ENCODE results near the gene ENOPH1. TPM values are rescaled to one million over a fixed set of nuclear protein-coding genes. Genes with fewer than 3 reads are reported as not detected.
A peak's percentile ranks its signal among the peaks of the same experiment; 100 is the strongest.
"Not testable (repeated sequence)": the region's sequence is repeated elsewhere in the genome, so short reads cannot be mapped to it uniquely, and the experiment has no call there.

The ENOPH1 gene
- total RNA-seq, 1 donor from 2014 or later, result 47.8 TPM

DNA sequence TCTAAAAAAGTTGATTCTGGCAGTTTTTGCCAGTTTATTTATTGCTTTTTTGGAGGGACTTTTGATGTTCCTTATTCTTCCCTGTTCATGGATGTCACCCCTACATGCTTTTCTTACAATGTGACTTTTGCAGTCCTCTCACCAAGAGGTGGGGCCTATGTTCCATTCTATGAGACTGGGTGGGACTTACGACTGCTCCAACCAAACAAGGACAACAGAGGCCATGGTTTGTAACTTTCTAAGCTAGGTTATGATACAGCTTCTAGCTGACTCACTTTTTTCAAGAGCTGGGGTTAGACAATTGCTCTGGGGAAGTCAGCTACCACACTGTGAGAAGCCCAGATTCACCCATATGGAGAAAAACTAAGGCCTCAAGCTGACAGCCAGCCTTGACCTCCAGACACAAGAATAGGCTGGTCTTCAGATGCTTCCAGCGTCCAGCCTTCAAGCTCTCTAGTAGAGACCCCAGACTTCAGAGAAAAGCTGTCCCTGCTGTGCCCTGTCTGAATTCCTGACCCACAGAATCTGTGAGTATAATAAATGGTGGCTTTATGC is 39.5 kb downstream of the ENOPH1 start:
- no peak for DNase-seq (ENCODE audit: low read depth, low spot score)

DNA sequence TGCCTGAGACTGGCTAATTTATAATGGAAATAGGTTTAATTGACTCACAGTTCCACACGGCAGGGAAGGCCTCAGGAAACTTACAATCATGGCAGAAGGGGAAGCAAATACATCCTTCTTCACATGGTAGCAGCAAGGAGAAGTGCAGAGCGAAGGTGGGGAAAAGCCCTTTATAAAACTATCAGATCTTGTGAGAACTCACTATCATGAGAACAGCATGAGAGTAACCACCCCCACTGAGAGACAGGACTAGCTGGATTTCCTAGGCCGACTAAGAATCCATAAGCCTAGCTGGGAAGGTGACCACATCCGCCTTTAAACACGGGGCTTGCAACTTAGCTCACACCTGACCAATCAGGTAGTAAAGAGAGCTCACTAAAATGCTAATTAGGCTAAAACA is 42.7 kb downstream of the ENOPH1 start:
- DNase-seq (ENCODE audit: low read depth, low spot score), result not testable (repeated sequence)

DNA sequence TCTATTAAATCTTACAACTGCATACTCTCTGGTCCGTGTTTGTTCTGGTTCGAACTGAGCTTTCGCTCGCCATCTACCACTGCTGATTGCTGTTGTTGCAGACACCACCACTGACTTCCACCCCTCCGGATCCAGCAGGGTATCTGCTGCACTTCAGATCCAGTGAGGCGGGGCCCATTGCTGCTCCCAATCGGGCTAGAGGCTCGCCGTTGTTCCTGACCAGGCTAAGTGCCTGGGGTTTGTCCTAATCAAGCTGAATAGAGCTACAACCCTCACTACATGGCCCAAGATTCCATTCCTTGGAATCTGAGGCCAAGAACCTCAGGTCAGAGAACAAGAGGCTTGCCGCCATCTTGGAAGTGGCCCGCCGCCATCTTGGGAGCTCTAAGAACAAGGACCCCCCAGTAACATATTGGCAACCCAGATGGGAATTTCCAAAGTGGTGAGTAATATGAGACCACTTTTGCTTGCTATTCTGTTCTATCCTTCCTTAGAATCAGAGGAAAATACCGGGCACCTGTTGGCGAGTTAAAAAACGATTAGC is 43.3 kb downstream of the ENOPH1 start:
- DNase-seq (ENCODE audit: low read depth, low spot score), result no peak

DNA sequence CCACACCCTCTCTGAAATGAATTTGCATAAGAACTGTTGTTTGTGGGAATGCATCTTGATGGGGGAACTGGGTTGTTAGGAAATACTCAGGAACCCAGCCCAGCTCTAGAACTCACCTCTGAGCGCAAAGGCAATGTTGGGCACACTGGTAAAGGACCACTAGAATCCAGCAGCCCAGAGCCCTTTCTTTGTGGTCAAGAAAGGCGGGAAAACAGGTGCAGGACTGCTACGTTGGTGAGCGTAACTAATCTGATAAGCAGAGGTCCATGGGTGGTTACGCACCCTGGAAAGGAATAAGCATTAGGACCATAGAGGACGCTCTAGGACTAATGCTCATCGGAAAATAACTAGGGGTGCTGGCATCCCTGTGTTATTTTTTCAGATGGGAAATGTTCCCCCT is 45.5 kb downstream of the ENOPH1 start:
- not testable (repeated sequence) for DNase-seq (ENCODE audit: low read depth, low spot score)

DNA sequence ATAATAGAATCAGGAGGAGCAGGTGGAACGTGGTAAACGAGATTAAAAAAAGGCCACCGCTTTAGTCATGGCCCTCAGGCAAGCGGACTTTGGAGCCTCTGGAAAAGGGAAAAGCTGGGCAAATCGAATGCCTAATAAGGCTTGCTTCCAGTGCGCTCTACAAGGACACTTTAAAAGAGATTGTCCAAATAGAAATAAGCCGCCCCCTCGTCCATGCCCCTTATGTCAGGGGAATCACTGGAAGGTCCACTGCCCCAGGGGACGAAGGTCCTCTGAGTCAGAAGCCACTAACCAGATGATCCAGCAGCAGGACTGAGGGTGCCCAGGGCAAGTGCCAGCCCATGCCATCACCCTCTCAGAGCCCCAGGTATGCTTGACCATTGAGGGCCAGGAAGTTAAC is 47.1 kb downstream of the ENOPH1 start:
- DNase-seq (ENCODE audit: low read depth, low spot score), result not testable (repeated sequence)

DNA sequence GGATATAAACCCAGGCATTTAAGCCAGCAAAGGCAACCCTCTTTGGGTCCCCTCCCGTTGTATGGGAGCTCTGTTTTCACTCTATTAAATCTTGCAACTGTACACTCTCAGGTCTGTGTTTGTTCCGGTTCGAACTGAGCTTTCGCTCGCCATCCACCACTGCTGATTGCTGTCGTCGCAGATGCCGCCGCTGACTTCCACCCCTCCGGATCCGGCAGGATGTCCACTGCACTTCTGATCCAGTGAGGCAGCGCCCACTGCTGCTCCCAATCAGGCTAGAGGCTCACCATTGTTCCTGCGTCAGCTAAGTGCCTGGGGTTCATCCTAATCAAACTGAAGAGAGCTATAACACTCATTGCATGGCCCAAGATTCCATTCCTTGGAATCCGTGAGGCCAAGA is 49.2 kb downstream of the ENOPH1 start:
- DNase-seq (ENCODE audit: low read depth, low spot score), result no peak

DNA sequence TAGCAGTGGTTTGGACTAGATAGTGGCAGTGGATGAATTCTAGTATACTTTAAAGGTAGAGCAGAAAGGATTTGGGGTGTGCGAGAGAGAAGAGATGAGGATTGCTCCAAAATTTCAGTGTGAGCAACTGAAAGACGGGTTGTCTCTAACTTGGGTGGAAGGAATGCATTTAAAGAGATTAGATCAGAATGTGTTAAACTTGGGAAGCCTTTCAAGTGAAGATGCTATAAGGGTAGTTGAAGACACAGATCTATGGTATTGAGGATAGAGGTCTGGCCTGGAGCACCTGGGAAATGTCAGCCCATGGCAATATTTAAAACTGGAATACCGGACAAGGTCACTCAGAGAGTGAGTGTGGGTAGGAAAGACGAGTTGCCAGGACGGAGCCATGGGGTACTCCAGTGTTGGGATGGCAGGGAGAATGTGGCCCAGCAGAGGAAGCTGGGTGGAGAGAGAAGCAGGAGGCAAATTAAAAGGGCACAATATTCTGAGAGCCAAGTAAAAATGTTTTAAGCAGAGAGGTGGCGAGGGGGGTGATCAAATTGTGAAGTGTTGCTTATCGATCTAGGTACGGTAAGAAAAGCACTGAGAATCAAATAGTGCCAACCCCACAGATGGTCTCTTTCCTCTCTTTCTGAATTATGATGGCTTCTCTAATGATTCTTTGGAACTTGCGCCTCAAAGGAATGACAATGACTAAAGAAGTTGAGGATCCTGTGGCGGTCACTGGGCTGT is 50.5 kb downstream of the ENOPH1 start:
- no peak for DNase-seq (ENCODE audit: low read depth, low spot score)

DNA sequence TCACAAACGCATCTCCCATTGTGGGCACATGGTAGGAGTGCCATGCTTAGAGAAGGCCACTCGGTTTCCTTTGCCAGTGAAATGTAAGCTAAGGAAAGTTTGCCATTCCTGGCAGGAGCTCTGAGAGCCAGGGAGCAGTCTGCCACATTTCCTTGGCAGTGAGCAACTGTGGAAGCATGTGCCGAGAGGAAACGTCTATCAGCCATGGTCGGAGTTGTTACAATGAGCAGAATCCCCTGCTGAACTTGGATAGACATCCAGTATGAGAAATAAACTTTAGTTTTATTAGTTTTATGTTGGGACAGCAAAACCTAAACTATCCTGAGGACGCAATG is 51.1 kb downstream of the ENOPH1 start:
- peak; percentile 4 for DNase-seq (ENCODE audit: low read depth, low spot score)

DNA sequence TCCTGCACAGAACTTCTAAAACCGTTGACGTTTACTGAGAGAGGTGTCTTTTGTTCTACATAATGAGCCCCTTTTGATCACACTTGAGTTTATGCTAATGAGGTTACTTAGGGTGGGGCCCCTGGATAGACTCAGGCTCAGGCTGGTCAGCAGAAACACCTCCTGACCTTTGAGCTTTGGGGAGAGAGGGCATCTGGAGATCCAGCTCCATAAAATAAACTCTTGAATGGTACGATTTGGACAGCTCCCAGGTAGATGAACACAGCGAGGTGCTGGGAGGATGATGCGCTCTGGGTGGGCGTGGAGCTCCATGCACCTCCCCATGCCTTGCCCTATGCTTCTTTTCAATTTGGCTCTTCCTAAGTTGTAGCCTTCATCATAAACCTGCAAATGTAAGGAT is 52.0 kb downstream of the ENOPH1 start:
- DNase-seq (ENCODE audit: low read depth, low spot score), result no peak

DNA sequence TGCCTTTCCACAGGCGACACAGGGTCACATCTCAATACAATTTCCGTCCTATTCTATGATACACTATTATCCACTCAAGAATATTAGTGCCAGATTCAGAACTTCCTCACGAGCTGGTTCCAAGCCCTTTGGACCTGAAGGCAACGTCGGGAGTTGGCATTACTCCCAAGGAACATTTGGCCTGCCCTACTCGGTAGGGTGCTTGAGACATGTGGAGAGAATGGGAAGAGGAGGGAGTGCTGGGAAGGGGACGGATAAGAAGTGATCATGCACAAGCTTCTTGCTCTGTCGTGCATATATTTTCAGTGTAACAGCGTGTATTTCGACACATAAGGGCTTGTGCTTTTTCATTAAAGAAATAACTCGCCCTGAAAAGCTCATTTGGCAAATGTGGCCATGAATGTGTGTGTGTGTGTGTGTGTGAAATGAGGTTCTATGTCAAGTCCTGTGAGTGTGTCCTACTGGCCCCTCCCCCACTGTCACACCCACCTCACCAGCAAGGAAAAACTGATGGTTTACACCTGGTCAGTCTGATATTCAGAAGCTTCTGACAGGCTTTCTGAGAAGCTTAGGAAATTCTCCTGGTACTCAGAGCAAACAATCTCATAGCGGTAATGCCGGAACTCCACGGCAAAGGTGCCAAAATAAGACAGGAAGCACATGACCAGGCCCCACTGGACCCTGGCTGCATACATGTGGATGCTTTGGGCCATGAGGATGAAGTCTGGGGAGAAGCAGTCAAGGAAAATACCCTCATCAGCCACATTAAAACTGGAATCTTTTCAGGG is 54.8 kb downstream of the ENOPH1 start:
- DNase-seq (ENCODE audit: low read depth, low spot score), result no peak

DNA sequence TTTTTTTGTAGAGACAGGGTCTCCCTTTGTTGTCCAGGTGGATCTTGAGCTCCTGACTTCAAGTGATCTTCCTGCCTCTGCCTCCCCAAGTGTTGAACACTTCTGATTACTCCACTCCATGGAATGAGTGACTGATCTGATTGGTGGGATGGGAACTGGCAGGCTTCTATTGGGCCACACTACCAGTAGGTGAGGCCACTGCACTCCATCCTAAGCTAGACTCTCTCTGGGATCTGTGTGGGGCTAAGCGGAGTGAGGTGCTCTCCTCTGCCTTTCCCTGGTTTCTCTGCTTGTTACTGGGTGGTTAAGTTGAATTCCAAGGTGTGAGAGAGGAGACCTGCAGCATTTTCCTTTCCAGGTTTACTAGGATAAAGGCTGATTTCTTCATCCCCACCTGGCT is 58.7 kb downstream of the ENOPH1 start:
- DNase-seq (ENCODE audit: low read depth, low spot score), result no peak

DNA sequence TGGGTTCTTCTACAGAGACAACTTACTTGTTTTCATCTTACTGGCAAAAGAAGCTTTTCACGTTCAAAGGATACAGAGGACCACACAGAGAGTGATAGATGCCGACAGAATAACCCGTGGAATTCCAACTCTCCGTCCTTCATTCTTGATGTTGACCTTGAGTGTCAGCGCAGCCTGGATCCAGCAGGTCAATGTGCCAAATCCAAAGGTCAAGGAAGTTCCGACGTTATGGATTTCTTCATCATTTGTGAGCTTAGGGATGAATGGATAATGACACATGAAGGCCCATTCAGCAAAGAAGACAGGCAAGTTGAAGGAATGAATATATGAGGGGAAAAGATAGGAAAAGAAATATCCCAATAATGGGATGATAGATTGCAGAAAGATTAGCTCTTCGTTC is 59.6 kb downstream of the ENOPH1 start:
- DNase-seq (ENCODE audit: low read depth, low spot score), result no peak

DNA sequence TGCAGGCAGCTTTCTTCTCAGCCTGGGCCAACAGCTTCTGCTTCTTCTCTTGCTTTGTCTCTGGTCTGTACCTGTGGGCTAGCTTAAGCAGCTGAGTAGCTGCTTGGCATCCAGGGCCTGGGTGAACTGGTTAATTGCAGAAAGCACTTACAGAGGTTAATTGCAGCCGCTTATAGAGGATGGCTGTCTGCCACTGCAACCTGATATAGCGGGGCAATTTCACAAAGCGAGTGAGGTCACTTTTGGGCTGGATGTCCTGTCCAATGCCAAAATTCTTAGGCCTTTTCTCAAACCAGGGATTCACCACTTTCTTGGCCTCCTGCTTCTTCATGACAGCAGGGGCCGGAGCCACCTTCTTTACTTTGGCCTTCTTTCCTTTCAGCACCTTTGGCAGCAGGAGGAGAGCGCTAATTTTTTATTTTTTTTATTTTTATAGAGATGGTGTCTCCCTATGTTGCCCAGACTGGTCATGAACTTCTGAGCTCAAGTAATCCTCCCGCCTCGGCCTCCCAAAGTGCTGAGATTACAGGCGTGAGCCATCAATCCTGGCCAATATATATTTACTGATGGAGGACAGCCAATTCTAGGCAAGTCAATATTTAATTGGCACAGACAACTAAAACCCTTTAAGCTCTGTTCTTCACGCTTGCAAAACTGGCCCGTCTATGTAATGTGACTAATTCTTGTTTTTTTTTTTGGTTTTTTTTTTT is 61.0 kb downstream of the ENOPH1 start:
- no peak for DNase-seq (ENCODE audit: low read depth, low spot score)

DNA sequence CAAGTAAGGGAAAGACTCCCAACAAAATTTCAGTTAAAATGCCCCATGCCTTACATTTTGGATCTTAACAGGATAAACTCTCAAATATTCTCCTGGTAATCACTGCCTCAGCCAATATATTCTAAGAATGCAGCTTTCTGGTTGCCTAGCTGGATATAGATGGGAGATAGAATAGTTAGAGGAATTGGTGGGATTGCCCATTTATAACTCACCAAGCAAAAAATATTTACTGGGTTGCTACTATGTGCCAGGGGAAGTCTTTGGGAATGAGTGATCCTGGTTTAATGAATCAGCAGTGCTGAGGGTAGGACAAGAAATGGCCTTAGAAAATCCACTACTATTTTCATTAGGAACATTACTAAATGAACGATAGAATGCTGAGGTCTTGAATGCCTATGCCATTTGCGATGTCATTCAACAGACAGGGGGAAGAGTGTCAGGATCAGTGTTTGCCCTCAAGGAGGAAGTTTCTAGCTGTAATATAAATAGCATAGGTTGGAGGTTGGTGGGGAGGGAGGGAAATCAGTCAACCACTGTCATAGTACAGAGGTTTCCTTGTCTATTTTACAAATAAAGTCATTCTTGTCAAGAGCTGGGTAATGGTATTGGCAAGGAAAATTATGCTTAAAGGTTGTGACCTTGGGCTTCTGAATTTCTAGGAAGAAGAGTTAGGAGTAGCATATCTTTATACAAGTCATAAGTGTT is 63.5 kb downstream of the ENOPH1 start:
- DNase-seq (ENCODE audit: low read depth, low spot score), result no peak

DNA sequence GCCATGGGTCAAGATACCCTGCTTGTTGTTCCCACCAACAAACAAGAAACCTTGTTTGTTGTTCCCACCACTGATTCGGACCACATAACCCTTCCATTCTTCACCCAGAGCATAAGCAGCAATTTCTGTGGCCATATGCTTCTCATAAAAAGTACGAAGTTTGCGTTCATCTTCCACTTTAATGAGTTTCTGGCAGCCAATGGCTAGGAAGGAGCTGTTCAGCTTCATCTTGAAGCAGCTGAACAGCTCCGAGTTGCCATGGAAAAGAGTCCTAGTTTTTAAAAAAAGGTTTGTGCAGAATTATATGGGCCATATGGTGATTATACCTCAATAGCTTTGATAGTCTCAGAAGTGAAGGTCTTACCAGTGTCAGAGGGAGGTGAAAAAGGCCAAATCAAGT is 65.3 kb downstream of the ENOPH1 start:
- DNase-seq (ENCODE audit: low read depth, low spot score), result no peak

DNA sequence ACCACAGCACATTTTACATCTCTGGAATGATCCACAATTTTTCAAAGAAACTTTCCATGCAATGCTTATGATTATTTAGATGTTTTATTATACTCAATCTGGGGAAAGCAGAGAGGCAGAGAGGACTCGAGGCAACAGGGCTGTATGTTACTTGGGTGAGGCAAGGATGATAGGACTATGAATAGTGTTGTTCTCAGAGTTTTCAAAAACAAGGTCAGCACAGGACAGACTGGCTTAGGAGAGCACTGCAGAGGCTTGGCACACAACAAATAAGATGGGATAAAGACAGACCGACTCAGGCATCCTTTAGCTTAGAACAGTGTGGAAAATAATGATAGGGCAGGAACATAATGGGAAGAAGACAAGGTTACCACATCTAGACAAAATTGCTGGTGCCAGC is 66.0 kb downstream of the ENOPH1 start:
- DNase-seq (ENCODE audit: low read depth, low spot score), result no peak

DNA sequence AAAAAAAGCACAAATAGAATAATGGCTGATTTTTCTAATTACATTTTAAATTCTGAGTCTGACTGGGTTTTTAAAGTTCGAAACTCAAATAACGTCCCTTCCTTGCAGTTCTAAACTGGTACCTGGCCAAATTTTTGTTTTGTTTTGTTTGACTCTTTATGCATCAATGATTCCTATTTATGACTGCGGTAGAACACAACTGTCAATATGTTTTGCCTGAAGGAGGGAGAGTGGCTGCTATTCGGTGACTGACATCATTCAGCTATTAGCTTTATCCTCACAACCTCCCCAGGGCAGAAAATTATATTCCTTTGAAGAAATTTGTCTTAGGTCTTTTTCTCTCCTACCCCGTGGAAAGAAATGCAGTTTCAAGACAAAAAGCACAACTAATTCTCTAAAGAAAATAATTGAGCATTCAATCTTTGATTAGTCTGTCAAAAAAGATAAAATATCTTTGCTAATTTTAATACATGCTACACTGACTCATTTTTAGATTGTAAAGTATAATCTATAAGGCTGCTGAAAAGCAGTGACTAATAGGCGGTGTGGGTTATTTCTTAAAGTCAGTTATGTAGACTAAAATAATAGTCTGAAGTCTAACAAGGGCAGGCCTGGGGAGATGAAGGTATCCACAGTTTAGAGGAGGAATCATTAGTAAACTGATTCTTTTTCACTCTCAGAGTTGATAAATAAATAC is 69.5 kb downstream of the ENOPH1 start:
- no peak for DNase-seq (ENCODE audit: low read depth, low spot score)

DNA sequence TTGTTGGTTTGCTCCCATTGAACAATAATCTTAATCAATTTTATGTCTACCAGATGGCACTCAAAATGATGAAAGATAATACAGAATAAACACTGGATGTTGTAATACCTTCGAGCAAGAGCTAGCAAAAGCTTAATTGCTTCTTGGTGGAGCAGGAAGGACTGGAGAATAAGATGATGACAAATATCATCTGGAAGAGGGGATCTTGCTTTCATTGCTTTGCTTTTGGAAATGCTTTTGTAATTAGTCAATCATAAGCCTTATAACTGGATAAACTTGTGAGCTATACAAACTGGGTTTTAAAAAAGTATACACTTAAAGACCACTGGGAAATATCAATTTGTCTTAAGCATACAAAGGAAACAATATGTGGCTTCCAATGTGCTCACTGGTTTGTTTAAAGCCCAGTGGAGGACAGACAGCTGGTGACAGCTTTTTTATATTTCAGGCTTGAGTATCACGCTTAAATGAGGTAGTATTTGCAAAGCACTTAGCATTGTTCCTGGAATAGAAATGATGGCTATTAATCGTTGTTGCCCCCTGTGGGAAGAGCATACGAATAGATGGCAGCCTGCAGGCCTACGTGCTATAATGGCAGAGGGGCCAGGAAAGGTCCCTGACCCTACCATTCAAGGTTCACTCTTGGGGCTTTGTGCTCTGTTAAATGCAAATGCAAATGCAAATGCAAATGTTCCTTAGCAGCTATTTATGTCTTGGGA is 70.2 kb downstream of the ENOPH1 start:
- DNase-seq (ENCODE audit: low read depth, low spot score), result no peak

DNA sequence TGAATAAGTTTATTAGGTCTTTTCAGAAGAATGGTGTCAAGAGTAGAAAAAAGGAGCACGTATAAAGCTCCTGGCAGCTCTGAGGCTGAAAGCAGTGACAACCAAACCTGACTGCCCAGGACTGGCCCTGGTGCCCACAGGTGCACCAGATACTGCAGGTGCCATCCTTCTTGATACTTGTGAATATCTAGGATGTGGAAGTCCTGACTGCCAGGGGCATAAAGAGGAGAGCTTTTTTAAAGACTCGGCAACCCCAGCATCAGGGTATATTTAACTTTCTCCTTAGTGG is 70.7 kb downstream of the ENOPH1 start:
- no peak for DNase-seq (ENCODE audit: low read depth, low spot score)

DNA sequence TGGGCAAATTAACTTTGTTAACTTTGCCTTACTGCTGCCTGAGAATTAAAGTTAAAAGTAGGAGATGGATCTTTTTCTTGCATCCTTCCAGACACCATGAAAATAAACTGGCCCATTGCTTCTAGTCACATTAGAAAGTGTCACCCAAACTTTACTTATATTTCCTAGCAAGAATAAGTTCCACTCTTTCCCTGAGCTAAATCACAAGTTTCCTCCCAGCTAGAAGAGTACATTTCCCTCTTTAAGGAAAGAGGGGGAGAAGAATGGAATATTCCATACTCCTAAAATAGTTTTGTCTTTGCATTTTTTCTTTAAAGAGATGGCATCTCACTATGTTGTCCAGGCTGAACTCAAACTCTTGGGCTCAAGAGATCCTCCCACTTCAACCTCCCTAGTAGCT is 77.6 kb downstream of the ENOPH1 start:
- no peak for DNase-seq (ENCODE audit: low read depth, low spot score)
